ENCODE results near the gene LTBP1.
"Not testable (repeated sequence)": the region's sequence is repeated elsewhere in the genome, so short reads cannot be mapped to it uniquely, and the experiment has no call there.

Gene LTBP1

GRCh38 chr2:33425161-33425560 is 478.4 kb downstream of the LTBP1 start:
- no peak for DNase-seq (ENCODE audit: low read depth, low spot score)

- no peak for DNase-seq (ENCODE audit: low read depth, low spot score)
These were observed 478.9 kb downstream of the LTBP1 start for GRCh38 chr2:33425586-33426031.

- DNase-seq (ENCODE audit: low read depth, low spot score) = no peak
These were observed 480.0 kb downstream of the LTBP1 start for GRCh38 chr2:33426666-33427231.

DNA sequence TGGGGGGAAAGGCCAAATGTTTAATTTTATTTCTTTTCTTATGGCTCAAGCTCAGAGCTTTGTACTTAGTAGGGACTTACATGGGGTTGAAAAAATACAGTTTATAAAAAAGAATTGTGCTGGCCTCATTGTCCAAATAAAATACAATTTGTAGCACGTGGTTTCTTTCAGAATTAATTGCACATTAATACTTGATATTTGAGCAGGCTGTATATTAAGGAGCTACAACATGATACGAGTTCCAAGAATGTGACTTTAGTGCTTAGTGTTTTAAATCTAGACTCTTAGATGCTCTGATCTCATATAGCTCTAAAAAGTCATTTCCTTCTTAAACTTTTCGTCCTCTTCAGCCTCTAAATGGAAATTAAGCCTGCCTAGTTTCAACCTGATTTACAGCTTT is 483.3 kb downstream of the LTBP1 start:
- DNase-seq (ENCODE audit: low read depth, low spot score) = no peak

GRCh38 chr2:33430856-33431255 is 484.1 kb downstream of the LTBP1 start:
- no peak for DNase-seq (ENCODE audit: low read depth, low spot score)

DNA sequence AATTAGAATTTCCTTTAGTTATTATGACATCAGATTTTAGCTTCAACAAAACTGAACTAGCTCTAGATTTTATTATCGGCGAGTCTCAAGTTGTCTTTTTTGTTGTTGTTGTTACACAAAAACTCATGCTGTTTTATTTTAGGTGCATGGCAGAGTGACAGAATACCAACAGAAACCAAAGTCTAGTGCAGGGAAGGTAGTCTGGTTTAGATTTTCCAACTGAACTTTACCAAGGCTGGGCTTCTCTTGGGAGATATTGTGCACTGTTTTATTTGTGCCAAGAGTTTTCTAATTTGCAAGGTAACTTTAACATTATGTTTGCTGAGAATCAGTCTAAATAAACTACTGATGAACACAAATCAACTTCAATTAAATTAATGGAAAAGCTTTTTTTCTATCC is 486.1 kb downstream of the LTBP1 start:
- DNase-seq (ENCODE audit: low read depth, low spot score) = no peak

DNA sequence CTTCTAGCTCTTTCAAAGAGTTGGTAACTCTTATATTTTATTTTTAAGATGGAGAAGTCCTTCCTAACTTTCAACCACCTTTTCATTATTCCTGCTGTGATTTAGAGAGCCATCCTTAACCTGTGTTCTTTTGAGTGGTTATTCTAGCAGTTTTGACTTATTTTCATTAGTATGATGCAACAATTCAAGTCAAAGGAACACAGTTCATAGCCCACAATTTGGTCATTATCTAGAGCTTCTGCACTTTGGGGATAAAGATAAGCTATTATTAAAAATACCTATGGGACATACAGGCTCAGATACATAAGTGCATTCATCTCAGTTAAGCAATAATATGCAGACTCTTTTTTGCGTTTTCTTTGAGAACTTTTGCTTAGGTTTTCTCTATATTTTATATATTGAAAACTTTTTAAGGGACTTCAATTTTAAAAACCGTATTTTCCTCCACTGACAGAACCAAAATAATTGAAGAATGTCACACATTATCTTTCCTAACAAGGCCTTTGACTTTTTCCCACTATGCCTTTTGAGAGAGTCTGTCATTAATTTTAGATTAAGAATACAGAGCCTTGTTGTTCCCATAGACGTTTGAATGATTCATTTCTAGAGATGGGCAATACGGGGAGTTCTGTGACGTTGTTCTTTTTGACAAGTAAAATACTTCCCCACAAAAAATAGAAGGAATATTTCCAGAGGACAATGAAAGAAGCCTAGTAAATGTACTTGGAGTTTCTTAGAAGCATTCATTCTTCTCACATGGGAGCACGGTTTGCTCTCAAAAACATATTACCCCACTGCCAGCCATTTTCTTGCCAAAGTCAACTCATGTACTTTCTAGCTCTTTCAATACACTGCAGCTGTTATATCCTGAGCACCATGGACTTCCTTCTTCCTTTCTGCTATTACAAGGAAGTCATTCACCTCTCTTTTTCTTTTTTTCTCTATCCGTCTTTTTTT is 486.8 kb downstream of the LTBP1 start:
- DNase-seq (ENCODE audit: low read depth, low spot score) = no peak

DNA sequence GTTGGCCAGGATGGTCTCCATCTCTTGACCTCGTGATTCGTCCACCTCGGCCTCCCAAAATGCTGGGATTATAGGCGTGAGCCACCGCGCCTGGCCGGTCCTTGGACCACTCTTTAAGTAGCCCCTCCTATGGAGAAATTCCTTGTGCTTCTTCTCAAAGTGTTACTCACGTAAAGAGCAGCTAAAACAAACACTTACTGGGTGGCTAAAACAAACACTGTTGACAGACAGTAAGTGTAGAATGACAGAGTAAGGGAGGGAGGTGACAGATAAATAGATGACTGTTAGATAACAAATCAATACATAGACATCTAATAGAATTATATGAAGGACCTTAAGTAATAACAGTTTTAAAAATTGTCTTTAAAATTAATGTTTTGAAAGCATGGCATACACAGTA is 488.8 kb downstream of the LTBP1 start:
- DNase-seq (ENCODE audit: low read depth, low spot score) = no peak

DNA sequence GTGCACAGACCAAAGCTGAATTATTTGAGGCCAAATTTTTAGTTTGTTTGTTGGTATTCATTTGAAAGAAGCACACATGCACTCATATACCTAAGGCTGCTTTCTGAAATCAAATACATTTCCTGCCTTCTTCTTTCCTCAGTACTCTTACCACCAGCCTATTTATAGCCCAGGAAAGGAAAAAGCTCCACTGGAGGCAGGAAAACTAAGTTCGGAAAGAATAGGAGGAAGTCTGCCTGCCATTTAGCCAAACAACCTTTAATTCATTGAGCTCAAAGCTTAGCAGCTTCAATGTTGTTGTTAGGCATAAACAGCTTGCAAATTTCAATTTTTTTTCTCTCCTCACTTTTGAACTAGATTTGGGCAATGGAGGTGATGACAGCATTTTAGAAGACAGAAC is 489.3 kb downstream of the LTBP1 start:
- no peak for DNase-seq (ENCODE audit: low read depth, low spot score)

GRCh38 chr2:33437297-33437696 is 490.5 kb downstream of the LTBP1 start:
- DNase-seq (ENCODE audit: low read depth, low spot score) = no peak

DNA sequence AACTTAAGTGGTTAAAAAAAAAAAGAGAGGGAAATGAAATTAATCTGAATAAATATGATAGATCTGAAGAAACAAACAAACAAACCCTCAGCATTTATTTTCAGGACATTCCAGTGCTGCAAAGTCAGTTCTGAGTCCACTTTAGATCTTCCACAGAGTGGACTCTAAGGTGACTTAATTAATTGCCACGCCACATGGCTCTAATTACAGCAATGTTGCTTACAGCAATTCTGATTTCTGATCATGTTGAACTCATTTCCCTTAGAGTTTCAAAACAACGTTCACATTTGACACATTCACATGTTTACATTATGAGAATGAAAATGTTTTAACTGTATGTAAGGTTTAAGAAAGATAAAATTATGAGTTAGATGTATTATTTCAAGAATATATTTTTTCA is 491.1 kb downstream of the LTBP1 start:
- no peak for DNase-seq (ENCODE audit: low read depth, low spot score)

GRCh38 chr2:33441235-33441810 is 494.6 kb downstream of the LTBP1 start:
- no peak for DNase-seq (ENCODE audit: low read depth, low spot score)

- DNase-seq (ENCODE audit: low read depth, low spot score) = not testable (repeated sequence)
These were observed 495.3 kb downstream of the LTBP1 start for GRCh38 chr2:33442052-33442451.

DNA sequence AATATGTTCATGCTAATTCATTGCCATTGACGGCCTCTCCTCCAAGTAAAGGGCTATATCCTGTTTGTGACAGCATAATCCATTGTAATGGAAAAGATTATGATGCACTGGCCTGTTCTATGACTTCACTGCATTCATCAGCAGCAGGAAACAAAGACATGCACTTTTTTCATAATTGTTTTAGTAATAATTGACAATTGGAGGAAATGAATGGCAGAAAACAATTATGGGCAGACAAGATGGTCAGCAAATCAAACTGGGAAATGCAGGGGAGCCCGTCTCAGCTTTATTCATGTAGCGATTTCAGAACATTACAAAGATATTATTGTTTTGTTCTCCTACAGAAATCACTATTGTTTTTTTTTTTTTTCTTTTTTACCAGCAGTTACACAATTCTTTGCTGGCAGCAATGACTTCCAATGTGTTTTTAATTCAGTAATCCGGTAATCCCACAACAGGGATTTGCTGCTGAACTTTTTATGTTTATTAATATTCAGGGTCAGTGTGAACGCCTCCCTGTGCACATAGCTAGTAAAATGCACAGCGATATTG is 495.9 kb downstream of the LTBP1 start:
- no peak for DNase-seq (ENCODE audit: low read depth, low spot score)

- DNase-seq (ENCODE audit: low read depth, low spot score) = no peak
These were observed 496.6 kb downstream of the LTBP1 start for GRCh38 chr2:33443274-33443829.

DNA sequence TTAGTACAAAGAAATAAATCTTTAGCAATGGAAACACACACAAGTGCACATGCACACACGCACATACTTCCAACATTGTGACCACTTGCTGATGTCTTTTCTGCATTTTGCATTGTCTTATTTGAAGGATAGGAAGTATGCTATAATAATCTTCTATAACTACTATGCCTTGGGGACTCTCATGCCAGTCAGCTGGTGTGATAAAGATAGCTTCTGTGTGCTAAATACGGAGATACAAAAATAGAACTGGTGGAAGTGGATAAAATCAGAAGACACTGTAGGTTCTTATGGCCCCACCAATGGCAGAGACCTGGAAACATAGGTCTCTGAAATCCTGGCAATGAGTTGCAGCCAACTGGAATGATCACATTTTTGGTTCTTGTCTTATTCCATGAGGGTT is 498.2 kb downstream of the LTBP1 start:
- DNase-seq (ENCODE audit: low read depth, low spot score) = no peak

GRCh38 chr2:33448220-33448899 is 501.6 kb downstream of the LTBP1 start:
- DNase-seq (ENCODE audit: low read depth, low spot score) = no peak
